ENCODE data around the gene DCBLD2. TPM values are rescaled to one million over a fixed set of nuclear protein-coding genes. Genes with fewer than 3 reads are reported as not detected.

The DCBLD2 gene
- total RNA-seq, 1 experiment from 2014 or later, result 48.0 TPM

- no peaks in the 10 kb centered on the region; the same call in 1 of the 2 replicates for H3K4me1 ChIP-seq (ENCODE audit: insufficient read depth, low read length)
- no peak overlapping the region for H3K27ac Mint-ChIP-seq
- H3K36me3 Mint-ChIP-seq (ENCODE audit: insufficient read depth in 1 of 3, low read depth in 3 of 3), result no peaks in the 10 kb centered on the region; a peak in 1 of 7 replicates
- H2BK5ac ChIP-seq (ENCODE audit: insufficient read length, low read length), result no peak overlapping the region
- H4K20me1 ChIP-seq (ENCODE audit: control insufficient read depth, insufficient read depth, insufficient read length), result no peaks in the 10 kb centered on the region
- H3K9me3 ChIP-seq (ENCODE audit: control insufficient read depth, low read depth, low read length), result no peaks in the 10 kb centered on the region
- H2BK12ac ChIP-seq (ENCODE audit: insufficient read length, low read depth, low read length), result no peak overlapping the region
- H3K9ac ChIP-seq (ENCODE audit: extremely low read depth, insufficient read length, low read length), result no peak overlapping the region
- no peak overlapping the region for H3K18ac ChIP-seq (ENCODE audit: insufficient read length, low read depth, low read length)
- H3T11ph ChIP-seq (ENCODE audit: low read length), result no peak overlapping the region
- no peak overlapping the region for H4K5ac ChIP-seq (ENCODE audit: insufficient read length, low read depth, low read length)
- no peak overlapping the region for H3K27ac ChIP-seq (ENCODE audit: insufficient read length, low read depth, low read length)
- H3K27me3 ChIP-seq (ENCODE audit: insufficient read depth, low read length), result no peaks in the 10 kb centered on the region
- no peak overlapping the region for H3K4ac ChIP-seq (ENCODE audit: low read depth, low read length)
- H3K23me2 ChIP-seq (ENCODE audit: insufficient read length, low read depth, low read length, poor library complexity, severe bottlenecking), result no peaks in the 10 kb centered on the region
- H2BK120ac ChIP-seq (ENCODE audit: low read depth, low read length, poor library complexity, severe bottlenecking), result no peak overlapping the region
- no peaks in the 10 kb centered on the region for H3K27me3 Mint-ChIP-seq (ENCODE audit: low read depth)
- H3K4me1 Mint-ChIP-seq, result no peaks in the 10 kb centered on the region
- no peak overlapping the region for H3K14ac ChIP-seq (ENCODE audit: insufficient read depth, low read length)
- H3K56ac ChIP-seq (ENCODE audit: insufficient read length, low read depth, low read length), result no peak overlapping the region
- H3K79me2 ChIP-seq (ENCODE audit: insufficient read depth, low read length), result no peaks in the 10 kb centered on the region
- H3K4me2 ChIP-seq (ENCODE audit: insufficient read depth, insufficient read length, low read length), result no peak overlapping the region
- no peak overlapping the region for H4K91ac ChIP-seq (ENCODE audit: insufficient read length, low read depth, low read length)
- no peak overlapping the region for H2BK20ac ChIP-seq (ENCODE audit: low read depth, low read length, poor library complexity, severe bottlenecking)
- no peaks in the 10 kb centered on the region for H3K9me3 Mint-ChIP-seq
- H3K4me3 Mint-ChIP-seq, result no peak overlapping the region
- H2AK5ac ChIP-seq (ENCODE audit: insufficient read length, low read length), result no peak overlapping the region
- H3K23ac ChIP-seq (ENCODE audit: insufficient read length, low read depth, low read length), result no peak overlapping the region
- H4K8ac ChIP-seq (replicated peaks; ENCODE audit: insufficient read length, low read depth, low read length), result no peak overlapping the region
- TF ChIP-seq CTCF (conservative IDR thresholded peaks at IDR 0.05), result no peak
- no peaks in the 10 kb centered on the region for H3K79me1 ChIP-seq (ENCODE audit: insufficient read depth, low read depth, low read length, poor library complexity, severe bottlenecking)
- no peak for DNase-seq
- no peak overlapping the region for H2BK15ac ChIP-seq (ENCODE audit: low read depth, low read length)
- no peak overlapping the region for H2AFZ ChIP-seq (ENCODE audit: low read length)
Observed at GRCh38 chr3:98777801-98778220, 123.7 kb downstream of the DCBLD2 start.
